Measurements from ENCODE around the gene COG5.

The COG5 gene

DNA sequence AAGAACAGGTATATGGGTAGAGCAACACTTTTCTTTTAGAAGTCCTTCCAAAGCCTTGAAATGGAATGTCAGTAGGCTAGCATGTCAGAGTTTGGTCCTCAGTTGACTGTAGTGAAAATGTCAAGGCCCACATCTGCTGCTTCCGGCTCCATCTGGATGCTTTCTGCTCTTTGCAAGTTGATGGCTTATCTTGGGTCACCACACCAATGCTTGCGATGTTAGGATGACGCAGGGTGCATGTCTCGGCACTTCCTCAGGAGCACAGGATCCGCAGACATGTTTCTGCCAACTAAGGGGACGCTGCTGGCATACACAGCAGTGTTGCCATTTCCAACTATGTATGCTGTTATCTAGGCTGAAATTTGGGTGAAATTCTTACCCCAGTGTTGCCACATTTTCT lies 408.9 kb downstream of the COG5 start:
- H3K27me3 Mint-ChIP-seq (ENCODE audit: low read depth, poor library complexity) = peaks cover 6% of the 10 kb centered on the region
- no peak overlapping the region for H3K27ac Mint-ChIP-seq
- H3K9me3 Mint-ChIP-seq = no peaks in the 10 kb centered on the region
- no peak for DNase-seq
- H3K4me1 Mint-ChIP-seq = no peaks in the 10 kb centered on the region
- no peak overlapping the region for H3K4me3 Mint-ChIP-seq
- no peak for TF ChIP-seq CTCF (IDR thresholded peaks at IDR 0.05)
- H3K36me3 Mint-ChIP-seq (ENCODE audit: low read depth) = peaks cover 12% of the 10 kb centered on the region

DNA sequence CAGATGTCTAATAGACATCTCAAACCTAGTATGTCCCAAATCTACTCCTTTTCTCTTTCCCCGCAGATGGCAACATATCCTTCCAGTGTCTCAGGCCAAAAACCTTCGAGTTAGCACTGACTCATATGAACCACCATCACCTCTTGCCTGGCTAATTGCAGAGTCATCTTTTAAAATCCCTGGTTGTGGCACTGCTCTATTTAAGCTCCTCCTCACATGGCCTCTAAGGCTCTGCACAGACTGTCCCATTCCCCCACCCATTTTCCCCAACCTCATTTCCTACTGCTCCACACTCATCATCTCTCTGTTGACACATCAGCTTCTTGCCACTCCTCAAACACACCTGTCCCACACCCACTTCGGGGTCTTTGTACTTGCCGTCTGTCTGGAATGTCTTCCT lies 411.7 kb downstream of the COG5 start:
- Mint-ChIP-seq H3K27ac (no peak overlapping the region), H3K4me3 (no peak overlapping the region), H3K4me1 (peaks cover 5% of the 10 kb centered on the region), H3K36me3 (ENCODE audit: low read depth) (peaks cover 7% of the 10 kb centered on the region), H3K27me3 (ENCODE audit: low read depth, poor library complexity) (peaks cover 5% of the 10 kb centered on the region), H3K9me3 (no peaks in the 10 kb centered on the region)
- TF ChIP-seq CTCF (IDR thresholded peaks at IDR 0.05) = no peak
- no peak for DNase-seq
